ES-I3 (cell line): ENCODE results near the gene GNB2.
"Not testable (repeated sequence)": the region's sequence is repeated elsewhere in the genome, so short reads cannot be mapped to it uniquely, and the experiment has no call there.

Experiments
- H3K36me3 ChIP-seq: 2 replicates; pipeline ENCODE4 v1.6.1; 2013; ENCODE audit warnings: mild to moderate bottlenecking, low read length, control low read depth, moderate library complexity; ENCODE audit not compliant: insufficient read depth
- H3K4me1 ChIP-seq: 2 replicates; pipeline ENCODE4 v1.6.1; 2013; ENCODE audit warnings: mild to moderate bottlenecking, control low read depth, low read length; ENCODE audit not compliant: insufficient read depth
- H3K9ac ChIP-seq: 2 replicates; pipeline ENCODE4 v1.6.1; 2013; ENCODE audit warnings: low read depth, mild to moderate bottlenecking, low read length, moderate library complexity
- H3K9me3 ChIP-seq: 2 replicates; pipeline ENCODE4 v1.6.1; 2013; ENCODE audit warnings: mild to moderate bottlenecking, low read length, moderate library complexity; ENCODE audit not compliant: control insufficient read depth, insufficient read depth

Gene GNB2

DNA sequence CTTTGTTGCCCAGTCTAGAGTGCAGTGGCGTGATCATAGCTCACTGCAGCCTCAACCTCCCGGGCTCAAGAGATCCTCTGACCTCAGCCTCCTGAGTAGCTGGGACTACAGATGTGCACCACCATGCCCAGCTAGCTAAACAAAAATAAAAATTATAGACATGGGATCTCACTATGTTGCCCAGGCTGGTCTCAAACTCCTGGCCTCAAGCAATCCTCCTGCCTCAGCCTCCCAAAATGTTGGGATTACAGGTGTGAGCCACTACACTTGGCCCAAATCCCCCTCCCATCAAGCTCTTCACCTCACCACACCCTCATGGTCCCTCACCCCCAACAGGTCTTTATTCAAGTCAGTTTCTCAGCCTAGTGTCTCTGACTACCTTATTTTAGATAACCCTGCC lies 43.5 kb downstream of the GNB2 start:
- H3K9ac ChIP-seq, H3K4me1 ChIP-seq, H3K36me3 ChIP-seq, H3K9me3 ChIP-seq: not testable (repeated sequence)

DNA sequence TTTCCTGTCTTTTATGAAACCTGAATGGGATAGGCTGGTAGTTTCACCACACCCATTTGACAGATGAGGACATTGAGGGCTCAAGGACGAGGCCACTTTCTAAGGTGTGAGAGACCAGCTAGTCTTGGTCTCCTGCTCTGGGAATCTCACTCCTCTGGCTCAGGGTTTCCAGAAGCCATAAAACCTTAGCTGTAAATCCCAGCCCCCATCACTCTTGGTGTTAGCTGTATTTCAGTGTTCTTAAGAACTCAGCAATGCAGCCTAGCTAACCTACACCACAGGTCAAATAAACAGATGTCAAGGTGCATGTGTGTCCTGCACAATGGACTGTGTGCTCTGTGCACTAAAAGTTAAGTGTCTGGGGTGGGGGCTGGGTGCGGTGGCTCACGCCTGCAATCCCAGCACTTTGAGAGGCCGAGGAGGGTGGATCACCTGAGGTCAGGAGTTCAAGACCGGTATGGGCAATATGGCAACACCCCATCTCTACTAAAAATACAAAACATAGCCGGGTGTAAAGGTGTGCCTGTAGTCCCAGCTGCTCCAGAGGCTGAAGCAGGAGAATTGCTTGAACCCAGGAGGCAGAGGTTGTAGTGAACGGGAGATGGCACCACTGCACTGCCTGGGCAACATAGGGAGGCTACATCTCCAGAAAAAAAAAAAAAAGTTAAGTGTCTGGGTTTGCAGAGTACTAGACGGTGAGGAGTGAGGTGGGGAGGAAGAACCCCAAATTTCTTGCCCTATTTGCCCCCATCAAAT lies 46.2 kb downstream of the GNB2 start:
- H3K4me1 ChIP-seq = no peaks in the 10 kb centered on the region
- no peaks in the 10 kb centered on the region for H3K36me3 ChIP-seq
- H3K9ac ChIP-seq = peak overlapping the region; percentile 61; the same call in 1 of the 2 replicates
- H3K9me3 ChIP-seq = no peaks in the 10 kb centered on the region

DNA sequence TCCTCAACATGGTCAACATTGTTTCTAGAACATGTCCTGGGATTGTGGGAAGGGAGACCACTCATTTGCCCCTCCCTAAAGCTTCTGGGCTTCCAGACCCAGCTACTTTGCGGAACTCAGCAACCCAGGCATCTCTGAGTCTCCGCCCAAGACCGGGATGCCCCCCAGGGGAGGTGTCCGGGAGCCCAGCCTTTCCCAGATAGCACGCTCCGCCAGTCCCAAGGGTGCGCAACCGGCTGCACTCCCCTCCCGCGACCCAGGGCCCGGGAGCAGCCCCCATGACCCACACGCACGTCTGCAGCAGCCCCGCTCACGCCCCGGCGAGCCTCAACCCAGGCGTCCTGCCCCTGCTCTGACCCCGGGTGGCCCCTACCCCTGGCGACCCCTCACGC lies 46.7 kb downstream of the GNB2 start, which contains the start of gene EPO:
Gene EPO (plus strand): TSS at position 190 of the 392 bp plus-strand sequence. CDS start 513 bp downstream, outside the sequence.
- Histone ChIP-seq H3K9ac (peak within 1 kb of the TSS; percentile 61; the same call in 1 of the 2 replicates), H3K9me3 (no peaks in the 10 kb centered on the region), H3K36me3 (no peaks in the 10 kb centered on the region), H3K4me1 (no peaks in the 10 kb centered on the region)

DNA sequence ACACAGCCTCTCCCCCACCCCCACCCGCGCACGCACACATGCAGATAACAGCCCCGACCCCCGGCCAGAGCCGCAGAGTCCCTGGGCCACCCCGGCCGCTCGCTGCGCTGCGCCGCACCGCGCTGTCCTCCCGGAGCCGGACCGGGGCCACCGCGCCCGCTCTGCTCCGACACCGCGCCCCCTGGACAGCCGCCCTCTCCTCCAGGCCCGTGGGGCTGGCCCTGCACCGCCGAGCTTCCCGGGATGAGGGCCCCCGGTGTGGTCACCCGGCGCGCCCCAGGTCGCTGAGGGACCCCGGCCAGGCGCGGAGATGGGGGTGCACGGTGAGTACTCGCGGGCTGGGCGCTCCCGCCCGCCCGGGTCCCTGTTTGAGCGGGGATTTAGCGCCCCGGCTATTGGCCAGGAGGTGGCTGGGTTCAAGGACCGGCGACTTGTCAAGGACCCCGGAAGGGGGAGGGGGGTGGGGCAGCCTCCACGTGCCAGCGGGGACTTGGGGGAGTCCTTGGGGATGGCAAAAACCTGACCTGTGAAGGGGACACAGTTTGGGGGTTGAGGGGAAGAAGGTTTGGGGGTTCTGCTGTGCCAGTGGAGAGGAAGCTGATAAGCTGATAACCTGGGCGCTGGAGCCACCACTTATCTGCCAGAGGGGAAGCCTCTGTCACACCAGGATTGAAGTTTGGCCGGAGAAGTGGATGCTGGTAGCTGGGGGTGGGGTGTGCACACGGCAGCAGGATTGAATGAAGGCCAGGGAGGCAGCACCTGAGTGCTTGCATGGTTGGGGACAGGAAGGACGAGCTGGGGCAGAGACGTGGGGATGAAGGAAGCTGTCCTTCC lies 47.3 kb downstream of the GNB2 start:
- Histone ChIP-seq H3K36me3 (no peaks in the 10 kb centered on the region), H3K9me3 (no peaks in the 10 kb centered on the region), H3K4me1 (no peaks in the 10 kb centered on the region; the same call in 1 of the 2 replicates), H3K9ac (peak overlapping the region; percentile 61; the same call in 1 of the 2 replicates)

DNA sequence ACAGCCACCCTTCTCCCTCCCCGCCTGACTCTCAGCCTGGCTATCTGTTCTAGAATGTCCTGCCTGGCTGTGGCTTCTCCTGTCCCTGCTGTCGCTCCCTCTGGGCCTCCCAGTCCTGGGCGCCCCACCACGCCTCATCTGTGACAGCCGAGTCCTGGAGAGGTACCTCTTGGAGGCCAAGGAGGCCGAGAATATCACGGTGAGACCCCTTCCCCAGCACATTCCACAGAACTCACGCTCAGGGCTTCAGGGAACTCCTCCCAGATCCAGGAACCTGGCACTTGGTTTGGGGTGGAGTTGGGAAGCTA lies 47.9 kb downstream of the GNB2 start:
- H3K9ac ChIP-seq = no peak overlapping the region
- H3K4me1 ChIP-seq = no peaks in the 10 kb centered on the region; the same call in 1 of the 2 replicates
- no peaks in the 10 kb centered on the region for H3K36me3 ChIP-seq
- no peaks in the 10 kb centered on the region for H3K9me3 ChIP-seq

DNA sequence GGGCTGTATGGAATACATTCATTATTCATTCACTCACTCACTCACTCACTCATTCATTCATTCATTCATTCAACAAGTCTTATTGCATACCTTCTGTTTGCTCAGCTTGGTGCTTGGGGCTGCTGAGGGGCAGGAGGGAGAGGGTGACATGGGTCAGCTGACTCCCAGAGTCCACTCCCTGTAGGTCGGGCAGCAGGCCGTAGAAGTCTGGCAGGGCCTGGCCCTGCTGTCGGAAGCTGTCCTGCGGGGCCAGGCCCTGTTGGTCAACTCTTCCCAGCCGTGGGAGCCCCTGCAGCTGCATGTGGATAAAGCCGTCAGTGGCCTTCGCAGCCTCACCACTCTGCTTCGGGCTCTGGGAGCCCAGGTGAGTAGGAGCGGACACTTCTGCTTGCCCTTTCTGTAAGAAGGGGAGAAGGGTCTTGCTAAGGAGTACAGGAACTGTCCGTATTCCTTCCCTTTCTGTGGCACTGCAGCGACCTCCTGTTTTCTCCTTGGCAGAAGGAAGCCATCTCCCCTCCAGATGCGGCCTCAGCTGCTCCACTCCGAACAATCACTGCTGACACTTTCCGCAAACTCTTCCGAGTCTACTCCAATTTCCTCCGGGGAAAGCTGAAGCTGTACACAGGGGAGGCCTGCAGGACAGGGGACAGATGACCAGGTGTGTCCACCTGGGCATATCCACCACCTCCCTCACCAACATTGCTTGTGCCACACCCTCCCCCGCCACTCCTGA lies 49.1 kb downstream of the GNB2 start:
- peaks cover 5% of the 10 kb centered on the region for H3K4me1 ChIP-seq
- H3K9ac ChIP-seq = no peak overlapping the region
- no peaks in the 10 kb centered on the region for H3K9me3 ChIP-seq
- H3K36me3 ChIP-seq = no peaks in the 10 kb centered on the region

DNA sequence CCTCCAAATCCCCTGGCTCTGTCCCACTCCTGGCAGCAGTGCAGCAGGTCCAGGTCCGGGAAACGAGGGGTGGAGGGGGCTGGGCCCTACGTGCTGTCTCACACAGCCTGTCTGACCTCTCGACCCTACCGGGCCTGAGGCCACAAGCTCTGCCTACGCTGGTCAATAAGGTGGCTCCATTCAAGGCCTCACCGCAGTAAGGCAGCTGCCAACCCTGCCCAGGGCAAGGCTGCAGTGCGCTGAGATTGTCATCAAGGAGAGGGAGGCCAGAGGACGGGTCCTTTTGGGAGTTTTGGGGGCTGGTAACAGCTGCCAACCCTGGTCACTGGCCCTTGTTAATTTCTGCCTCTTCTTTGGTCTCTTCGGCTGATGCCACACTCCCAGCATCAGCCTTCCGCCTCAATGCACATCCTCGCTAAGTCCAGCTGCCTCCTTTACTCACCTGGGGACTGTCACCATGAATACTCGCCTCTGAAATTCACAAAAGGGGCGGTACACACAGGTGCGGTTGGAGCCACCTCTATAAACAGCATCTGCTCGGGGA lies 50.3 kb downstream of the GNB2 start:
- Histone ChIP-seq H3K36me3 (no peaks in the 10 kb centered on the region), H3K9ac (no peak overlapping the region)

DNA sequence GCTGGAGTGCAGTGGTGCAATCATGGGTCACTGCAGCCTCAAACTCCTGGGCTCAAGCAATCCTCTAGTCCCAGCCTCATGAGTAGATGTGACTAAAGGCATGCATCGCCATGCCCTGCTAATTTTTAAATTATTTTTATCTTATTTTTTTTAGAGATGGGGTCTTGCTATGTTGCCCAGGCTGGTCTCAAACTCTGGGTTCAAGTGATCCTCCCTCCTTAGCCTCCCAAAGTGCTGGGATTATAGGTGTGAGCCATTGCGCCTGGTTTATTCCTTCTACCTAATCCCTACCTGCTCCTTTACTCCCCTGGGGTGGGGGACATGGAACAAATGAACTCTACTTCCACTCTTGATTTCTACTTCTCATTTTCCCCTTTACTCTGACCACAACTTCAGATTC lies 50.8 kb downstream of the GNB2 start:
- not testable (repeated sequence) for H3K9me3 ChIP-seq, H3K36me3 ChIP-seq, H3K4me1 ChIP-seq, H3K9ac ChIP-seq

More for the DNA sequence above, 50.3 kb downstream of the GNB2 start:
- no peaks in the 10 kb centered on the region for H3K9me3 ChIP-seq
- peaks cover 5% of the 10 kb centered on the region for H3K4me1 ChIP-seq

DNA sequence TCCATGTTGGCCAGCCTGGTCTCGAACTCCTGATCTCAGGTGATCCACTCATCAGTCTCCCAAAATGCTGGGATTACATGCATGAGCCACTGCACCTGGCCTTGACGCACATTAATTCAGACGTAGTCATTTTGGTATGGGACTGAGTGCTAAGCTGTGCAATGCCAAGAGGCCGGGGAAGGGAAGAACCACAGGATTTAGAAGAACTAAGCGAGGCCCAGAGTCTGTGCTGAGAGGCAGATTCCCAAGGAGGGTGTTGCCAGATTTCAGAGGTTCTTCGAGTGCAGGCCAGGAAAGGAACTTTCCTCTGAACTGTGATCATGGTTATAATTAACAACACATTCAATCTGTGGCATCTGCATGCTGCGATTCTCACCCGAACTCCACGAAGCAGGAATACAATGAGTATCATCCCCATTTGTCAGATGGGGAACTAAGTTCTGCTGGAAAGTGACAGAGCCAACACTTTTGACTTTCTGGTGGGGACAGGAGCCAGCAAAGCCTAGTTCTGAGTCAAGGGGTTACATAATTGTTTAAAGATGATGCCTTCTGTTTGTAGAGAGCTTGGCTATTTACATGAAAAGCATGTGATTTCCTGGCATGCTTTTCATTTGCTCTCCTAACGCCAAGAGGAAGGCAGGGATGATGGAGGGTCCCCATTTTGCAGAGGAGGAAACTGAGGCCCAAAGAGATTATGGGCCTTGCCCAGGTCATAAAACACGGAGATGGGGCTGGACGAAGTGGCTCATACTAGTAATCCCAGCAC lies 53.6 kb downstream of the GNB2 start:
- no peak overlapping the region for H3K9ac ChIP-seq
- H3K4me1 ChIP-seq = peaks cover 5% of the 10 kb centered on the region
- no peaks in the 10 kb centered on the region for H3K9me3 ChIP-seq

DNA sequence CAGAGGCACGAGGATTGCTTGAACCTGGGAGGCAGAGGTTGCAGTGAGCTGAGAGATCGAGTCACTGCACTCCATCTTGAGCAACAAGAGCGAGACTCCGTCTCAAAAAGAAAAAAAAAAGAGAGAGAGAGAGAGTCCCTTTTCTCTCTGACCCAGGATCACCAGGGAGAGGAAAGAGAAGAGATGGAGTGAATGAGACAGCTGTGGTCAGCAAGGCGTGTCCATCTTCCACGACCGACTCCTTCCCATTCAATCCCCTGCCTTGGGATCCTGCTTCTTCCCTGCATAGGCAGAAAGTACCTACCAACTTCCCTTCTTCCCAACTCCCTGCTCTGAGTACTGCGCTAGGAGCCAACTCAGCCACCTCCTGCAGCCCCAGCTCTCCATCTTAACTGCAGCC lies 54.7 kb downstream of the GNB2 start:
- Histone ChIP-seq H3K4me1 (peaks cover 5% of the 10 kb centered on the region), H3K36me3 (no peaks in the 10 kb centered on the region), H3K9me3 (no peaks in the 10 kb centered on the region), H3K9ac (no peak overlapping the region)

More for the DNA sequence above, 53.6 kb downstream of the GNB2 start:
- H3K36me3 ChIP-seq = no peaks in the 10 kb centered on the region
